ENCODE measurements around the gene CST5.
A peak's percentile ranks its signal among the peaks of the same experiment; 100 is the strongest.

The CST5 gene

GRCh38 chr20:23841693-23842092 lies 37.9 kb downstream of the CST5 start:
- DNase-seq (ENCODE audit: low spot score): no peak

- DNase-seq (ENCODE audit: low spot score): no peak
Measured at GRCh38 chr20:23835716-23836115, 43.8 kb downstream of the CST5 start.

GRCh38 chr20:23832775-23833513 lies 46.6 kb downstream of the CST5 start:
- no peak for DNase-seq (ENCODE audit: low spot score)

GRCh38 chr20:23831961-23832360 lies 47.6 kb downstream of the CST5 start:
- peak; percentile 50 for DNase-seq (ENCODE audit: low spot score)

GRCh38 chr20:23826541-23827021 lies 53.0 kb downstream of the CST5 start, which contains the start of gene CST2:
Gene CST2 (minus strand): TSS chr20:23826729. CDS start chr20:23826660, 69 bp downstream.
- no peak for DNase-seq (ENCODE audit: low spot score)

All from AG08396 (cell line).